GM18499 (cell line): Measurements from ENCODE around the gene GSC2.
"Not testable (repeated sequence)": the region's sequence is repeated elsewhere in the genome, so short reads cannot be mapped to it uniquely, and the experiment has no call there.

Experiments used
- ATAC-seq: cut with Tn5 transposase; IDR thresholded peaks from one replicate; pipeline ENCODE4 v1.9.1; 2021; ENCODE audit warnings: moderate number of reproducible peaks; ENCODE audit not compliant: insufficient read depth, unreplicated experiment

GSC2 gene

GRCh38 chr22:19166421-19166820 is 16.3 kb upstream of the GSC2 start:
- ATAC-seq: no peak

GRCh38 chr22:19164425-19164824 is 14.3 kb upstream of the GSC2 start:
- ATAC-seq: no peak

- not testable (repeated sequence) for ATAC-seq
Measured at GRCh38 chr22:19158649-19159048, 8.6 kb upstream of the GSC2 start.

- not testable (repeated sequence) for ATAC-seq
Measured at GRCh38 chr22:19156109-19156508, 6.0 kb upstream of the GSC2 start.

GRCh38 chr22:19152942-19153883 is 3.1 kb upstream of the GSC2 start:
- ATAC-seq: no peak

GRCh38 chr22:19151329-19152191 is 1.5 kb upstream of the GSC2 start:
- no peak for ATAC-seq

GRCh38 chr22:19150482-19151328 is 613 bp upstream of the GSC2 start:
- ATAC-seq: no peak

GRCh38 chr22:19149047-19149883 is 827 bp downstream of the GSC2 start:
- no peak for ATAC-seq

GRCh38 chr22:19148417-19149046 is 1.6 kb downstream of the GSC2 start:
- ATAC-seq: no peak

GRCh38 chr22:19147195-19147780 is 2.8 kb downstream of the GSC2 start:
- ATAC-seq: no peak

GRCh38 chr22:19146215-19146968 is 3.7 kb downstream of the GSC2 start:
- no peak for ATAC-seq

GRCh38 chr22:19143967-19144400 is 6.1 kb downstream of the GSC2 start:
- ATAC-seq: no peak

- ATAC-seq: no peak
Measured at GRCh38 chr22:19143212-19143611, 6.9 kb downstream of the GSC2 start.

- ATAC-seq: no peak
Measured at GRCh38 chr22:19142394-19142793, 7.7 kb downstream of the GSC2 start.

GRCh38 chr22:19139974-19140373 is 10.1 kb downstream of the GSC2 start:
- ATAC-seq: no peak

- ATAC-seq: no peak
Measured at GRCh38 chr22:19139001-19139356, 11.1 kb downstream of the GSC2 start.

GRCh38 chr22:19138217-19139000 is 11.7 kb downstream of the GSC2 start:
- no peak for ATAC-seq
